ENCODE measurements around the gene TFPT. TPM values are rescaled to one million over a fixed set of nuclear protein-coding genes. Genes with fewer than 3 reads are reported as not detected.
"Not testable (repeated sequence)": the region's sequence is repeated elsewhere in the genome, so short reads cannot be mapped to it uniquely, and the experiment has no call there.

The TFPT gene
- total RNA-seq, 1 donor from 2014 or later, result 21.8 TPM

DNA sequence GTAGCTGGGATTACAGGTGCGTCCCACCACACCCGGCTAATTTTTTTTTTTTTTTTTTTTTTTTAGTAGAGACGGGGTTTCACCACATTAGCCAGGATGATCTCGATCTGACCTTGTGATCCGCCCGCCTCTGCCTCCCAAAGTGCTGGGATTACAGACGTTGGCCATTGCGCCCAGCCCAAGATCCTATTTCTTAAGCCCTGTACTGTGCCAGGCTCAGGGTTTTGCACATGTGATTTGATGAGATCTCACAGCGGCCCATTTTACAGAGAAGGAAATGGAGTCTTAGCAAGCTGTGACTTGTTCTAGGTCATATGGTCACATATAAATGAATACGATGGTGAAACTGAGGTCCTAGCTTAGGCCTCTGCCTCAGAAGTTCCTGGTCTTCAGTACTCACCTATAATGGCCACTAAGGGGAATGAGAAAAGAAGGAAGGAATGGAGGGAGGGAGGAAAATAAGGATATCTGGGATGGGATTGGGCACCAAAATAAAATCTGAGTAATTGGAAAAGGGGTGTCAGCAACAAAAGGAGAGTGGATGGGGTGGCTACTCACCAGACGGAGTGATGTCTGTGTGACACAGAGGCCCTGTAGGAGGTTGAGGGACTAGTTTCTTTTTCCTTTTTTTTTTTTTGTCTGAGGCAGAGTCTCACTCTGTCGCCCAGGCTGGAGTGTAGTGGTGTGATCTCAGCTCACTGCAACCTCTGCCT is 16.1 kb downstream of the TFPT start:
- DNase-seq (ENCODE audit: low spot score, unreplicated experiment), result no peak
- no peaks in the 10 kb centered on the region for H3K9me3 Mint-ChIP-seq (ENCODE audit: low read depth)
- peaks cover 3% of the 10 kb centered on the region for H3K4me1 Mint-ChIP-seq (ENCODE audit: low read depth)
- no peaks in the 10 kb centered on the region for H3K36me3 Mint-ChIP-seq (ENCODE audit: insufficient read depth)
- no peak overlapping the region for H3K4me3 Mint-ChIP-seq (ENCODE audit: low read depth)
- H3K27ac Mint-ChIP-seq, result no peak overlapping the region
- TF ChIP-seq, protein P1, sequence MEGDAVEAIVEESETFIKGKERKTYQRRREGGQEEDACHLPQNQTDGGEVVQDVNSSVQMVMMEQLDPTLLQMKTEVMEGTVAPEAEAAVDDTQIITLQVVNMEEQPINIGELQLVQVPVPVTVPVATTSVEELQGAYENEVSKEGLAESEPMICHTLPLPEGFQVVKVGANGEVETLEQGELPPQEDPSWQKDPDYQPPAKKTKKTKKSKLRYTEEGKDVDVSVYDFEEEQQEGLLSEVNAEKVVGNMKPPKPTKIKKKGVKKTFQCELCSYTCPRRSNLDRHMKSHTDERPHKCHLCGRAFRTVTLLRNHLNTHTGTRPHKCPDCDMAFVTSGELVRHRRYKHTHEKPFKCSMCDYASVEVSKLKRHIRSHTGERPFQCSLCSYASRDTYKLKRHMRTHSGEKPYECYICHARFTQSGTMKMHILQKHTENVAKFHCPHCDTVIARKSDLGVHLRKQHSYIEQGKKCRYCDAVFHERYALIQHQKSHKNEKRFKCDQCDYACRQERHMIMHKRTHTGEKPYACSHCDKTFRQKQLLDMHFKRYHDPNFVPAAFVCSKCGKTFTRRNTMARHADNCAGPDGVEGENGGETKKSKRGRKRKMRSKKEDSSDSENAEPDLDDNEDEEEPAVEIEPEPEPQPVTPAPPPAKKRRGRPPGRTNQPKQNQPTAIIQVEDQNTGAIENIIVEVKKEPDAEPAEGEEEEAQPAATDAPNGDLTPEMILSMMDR (IDR thresholded peaks at IDR 0.05; ENCODE audit: unreplicated experiment), result no peak
- peaks cover 30% of the 10 kb centered on the region for H3K27me3 Mint-ChIP-seq

DNA sequence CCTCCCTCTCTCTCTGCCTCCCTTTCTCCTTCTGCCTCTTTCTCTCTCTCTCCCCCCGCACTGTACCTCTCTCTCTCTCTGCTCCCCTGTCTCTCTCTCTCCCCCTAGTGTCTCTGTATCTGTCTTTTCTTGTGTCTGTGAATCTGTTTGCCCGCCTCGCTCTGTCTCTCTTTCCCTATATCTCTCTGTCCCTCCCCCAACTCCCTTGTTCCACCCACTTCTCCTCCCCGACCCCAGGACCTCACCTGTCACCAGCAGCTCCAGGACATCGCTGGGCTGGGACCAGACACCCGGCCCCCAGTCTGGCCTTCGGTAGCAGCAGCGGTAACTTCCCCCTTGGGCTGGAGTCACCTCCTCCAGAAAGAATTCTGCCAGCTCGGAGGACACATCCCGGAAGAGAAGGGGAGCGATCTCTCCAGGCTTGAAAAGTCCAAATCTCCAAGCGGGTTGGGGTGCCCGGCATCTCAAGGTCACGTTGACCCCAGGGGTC is 18.8 kb downstream of the TFPT start:
- Mint-ChIP-seq H3K4me1 (ENCODE audit: low read depth) (no peaks in the 10 kb centered on the region), H3K9me3 (ENCODE audit: low read depth) (peaks cover 3% of the 10 kb centered on the region), H3K4me3 (ENCODE audit: low read depth) (no peak overlapping the region), H3K27me3 (peaks cover 43% of the 10 kb centered on the region), H3K36me3 (ENCODE audit: insufficient read depth) (no peaks in the 10 kb centered on the region), H3K27ac (no peak overlapping the region)
- no peak for DNase-seq (ENCODE audit: low spot score, unreplicated experiment)
- TF ChIP-seq, protein P1 (IDR thresholded peaks at IDR 0.05; ENCODE audit: unreplicated experiment), result no peak

DNA sequence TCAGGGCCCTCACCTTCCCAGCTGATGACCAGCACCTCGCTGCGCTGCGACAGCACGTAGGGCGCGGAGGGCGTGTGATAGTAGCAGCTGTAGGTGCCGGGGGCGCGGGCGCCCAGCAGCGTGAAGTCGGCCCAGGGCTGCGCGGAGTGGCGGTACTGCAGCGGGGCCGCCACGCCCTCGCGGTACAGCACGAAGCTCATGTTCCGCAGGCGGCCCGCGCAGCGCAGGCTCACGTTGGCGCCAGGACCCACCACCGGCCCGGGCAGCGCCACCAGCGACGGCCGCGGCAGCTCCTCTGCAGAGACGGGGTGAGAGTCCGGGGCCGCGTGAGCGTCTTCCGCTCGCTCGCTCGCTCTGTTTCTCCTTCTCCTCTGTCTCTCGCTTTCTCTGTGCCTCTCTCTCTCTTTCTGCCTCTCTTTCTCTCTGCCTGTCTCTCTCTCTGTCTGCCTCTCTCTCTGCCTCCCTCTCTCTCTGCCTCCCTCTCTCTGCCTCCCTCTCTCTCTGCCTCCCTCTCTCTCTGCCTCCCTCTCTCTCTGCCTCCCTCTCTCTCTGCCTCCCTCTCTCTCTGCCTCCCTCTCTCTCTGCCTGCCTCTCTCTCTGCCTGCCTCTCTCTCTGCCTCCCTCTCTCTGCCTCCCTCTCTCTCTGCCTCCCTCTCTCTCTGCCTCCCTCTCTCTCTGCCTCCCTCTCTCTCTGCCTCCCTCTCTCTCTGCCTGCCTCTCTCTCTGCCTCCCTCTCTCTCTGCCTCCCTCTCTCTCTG is 19.4 kb downstream of the TFPT start:
- not testable (repeated sequence) for H3K36me3 Mint-ChIP-seq (ENCODE audit: insufficient read depth); H3K4me3 Mint-ChIP-seq (ENCODE audit: low read depth); H3K9me3 Mint-ChIP-seq (ENCODE audit: low read depth); H3K4me1 Mint-ChIP-seq (ENCODE audit: low read depth)
- DNase-seq (ENCODE audit: low spot score, unreplicated experiment), result peak; percentile 38
- TF ChIP-seq, protein P1 (IDR thresholded peaks at IDR 0.05; ENCODE audit: unreplicated experiment), result peak; percentile 9
- Mint-ChIP-seq H3K27ac (peak overlapping the region; percentile 51), H3K27me3 (peaks cover 46% of the 10 kb centered on the region)

DNA sequence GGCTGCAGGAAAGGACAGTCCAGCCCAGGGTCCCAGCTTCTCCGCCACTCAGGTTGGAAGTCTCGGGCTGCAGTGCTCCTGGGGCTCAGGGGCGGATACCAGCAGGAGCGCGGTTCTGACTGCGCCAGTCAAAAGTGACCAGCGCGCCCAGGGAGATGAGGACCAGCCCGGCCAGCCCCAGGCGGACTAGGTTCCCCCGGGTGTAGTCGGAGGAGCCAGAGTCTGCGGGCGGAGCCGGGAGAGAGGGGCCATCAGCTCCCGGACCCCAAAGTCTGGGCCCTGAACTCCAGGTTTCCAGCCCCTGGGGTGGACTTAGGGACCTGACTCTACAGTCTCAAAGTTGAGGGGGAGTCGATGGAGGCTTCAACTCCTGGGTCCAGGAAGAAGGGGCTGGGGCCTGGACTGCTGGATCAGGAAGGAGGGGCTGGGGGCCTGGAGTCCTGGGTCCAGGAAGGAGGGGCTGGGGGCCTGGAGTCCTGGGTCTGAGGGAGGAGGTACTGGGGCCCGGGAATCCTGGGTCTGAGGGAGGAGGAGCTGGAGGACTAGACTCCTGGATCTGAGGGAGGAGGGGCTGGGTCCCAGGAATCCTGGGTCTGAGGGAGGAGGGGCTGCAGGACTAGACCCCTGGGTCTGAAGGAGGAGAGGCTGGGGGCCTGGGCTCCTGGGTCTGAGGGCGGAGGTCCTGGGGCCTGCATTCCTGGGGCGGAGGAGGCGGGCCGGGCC is 20.2 kb downstream of the TFPT start:
- Mint-ChIP-seq H3K36me3 (ENCODE audit: insufficient read depth) (no peaks in the 10 kb centered on the region), H3K4me3 (ENCODE audit: low read depth) (no peak overlapping the region), H3K27me3 (peaks cover 49% of the 10 kb centered on the region), H3K4me1 (ENCODE audit: low read depth) (no peaks in the 10 kb centered on the region), H3K27ac (no peak overlapping the region), H3K9me3 (ENCODE audit: low read depth) (peaks cover 3% of the 10 kb centered on the region)
- TF ChIP-seq, protein P1 (IDR thresholded peaks at IDR 0.05; ENCODE audit: unreplicated experiment), result no peak
- no peak for DNase-seq (ENCODE audit: low spot score, unreplicated experiment)

DNA sequence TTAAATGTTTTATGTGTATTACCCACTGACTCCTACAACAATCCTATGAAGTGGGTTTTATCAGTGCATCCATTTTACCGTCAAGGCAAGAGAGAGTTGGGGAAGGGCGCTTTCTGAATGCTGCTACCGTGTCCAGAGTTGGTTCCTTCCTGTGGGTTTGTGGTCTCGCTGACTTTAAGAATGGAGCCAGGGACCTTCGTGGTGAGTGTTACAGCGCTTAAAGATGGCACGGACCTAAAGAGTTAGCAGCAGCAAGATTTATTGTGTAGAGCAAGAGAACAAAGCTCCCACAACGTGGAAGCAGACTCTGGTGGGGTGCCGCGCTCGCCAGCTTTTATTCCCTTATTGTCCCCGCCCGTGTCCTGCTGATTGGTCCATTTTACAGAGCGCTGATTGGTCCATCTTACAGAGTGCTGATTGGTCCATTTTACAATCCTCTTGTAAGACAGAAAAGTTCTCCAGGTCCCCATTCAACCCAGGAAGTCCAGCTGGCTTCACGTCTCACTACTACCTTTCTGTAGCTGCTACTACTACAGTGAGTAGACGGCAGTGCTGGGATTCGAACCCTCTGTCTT is 20.9 kb downstream of the TFPT start:
- DNase-seq (ENCODE audit: low spot score, unreplicated experiment), result no peak
- Mint-ChIP-seq H3K36me3 (ENCODE audit: insufficient read depth) (no peaks in the 10 kb centered on the region), H3K4me1 (ENCODE audit: low read depth) (no peaks in the 10 kb centered on the region), H3K9me3 (ENCODE audit: low read depth) (peaks cover 3% of the 10 kb centered on the region), H3K27ac (peak overlapping the region; percentile 69), H3K4me3 (ENCODE audit: low read depth) (no peak overlapping the region), H3K27me3 (peaks cover 49% of the 10 kb centered on the region)
- TF ChIP-seq, protein P1 (IDR thresholded peaks at IDR 0.05; ENCODE audit: unreplicated experiment), result no peak

Measured in progenitor cell of endocrine pancreas (in vitro differentiated cells).